ENCODE measurements around the gene WNT4. TPM values are rescaled to one million over a fixed set of nuclear protein-coding genes. Genes with fewer than 3 reads are reported as not detected.

WNT4 gene
- total RNA-seq, 2 experiments from 2014 or later, result not detected

DNA sequence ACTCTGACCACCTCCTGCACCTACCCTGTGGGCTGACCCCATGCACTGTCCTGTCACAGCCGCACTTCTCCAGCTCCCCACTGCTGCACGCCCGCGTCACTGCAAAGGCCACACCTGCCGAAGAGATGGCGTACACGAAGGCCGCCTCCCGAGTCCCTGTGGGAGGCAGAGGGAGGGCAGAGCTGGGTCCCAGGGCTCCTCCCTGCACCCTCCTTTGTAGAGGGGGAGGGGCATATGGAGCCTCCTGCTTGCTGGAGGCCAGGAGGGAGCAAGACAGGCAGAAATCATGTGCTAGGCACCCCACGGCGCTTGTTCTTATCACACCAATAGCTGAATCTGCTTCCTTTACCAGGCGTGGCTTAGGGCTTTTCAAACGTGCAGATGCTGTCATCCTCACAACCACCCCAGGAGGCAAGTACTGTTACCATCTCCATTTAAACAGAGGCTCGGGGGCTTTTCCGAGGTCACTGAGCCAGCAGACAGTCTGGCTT, 21.4 kb downstream of the WNT4 start:
- Histone ChIP-seq H3K9me3 (ENCODE audit: control insufficient read depth in 1 of 2, insufficient read depth in 1 of 2, low read length in 2 of 2) (no peaks in the 10 kb centered on the region), H3K36me3 (ENCODE audit: insufficient read depth, low read length) (peaks cover 32% of the 10 kb centered on the region), H3K4me1 (ENCODE audit: insufficient read depth, low read length) (no peaks in the 10 kb centered on the region), H3K4me3 (ENCODE audit: low read length) (no peak overlapping the region), H3K27me3 (ENCODE audit: control insufficient read depth in 1 of 2, insufficient read depth in 2 of 2, low read length in 2 of 2) (no peaks in the 10 kb centered on the region), H3K27ac (ENCODE audit: low read depth in 1 of 2, low read length in 2 of 2) (no peak overlapping the region)
- TF ChIP-seq, protein P1, sequence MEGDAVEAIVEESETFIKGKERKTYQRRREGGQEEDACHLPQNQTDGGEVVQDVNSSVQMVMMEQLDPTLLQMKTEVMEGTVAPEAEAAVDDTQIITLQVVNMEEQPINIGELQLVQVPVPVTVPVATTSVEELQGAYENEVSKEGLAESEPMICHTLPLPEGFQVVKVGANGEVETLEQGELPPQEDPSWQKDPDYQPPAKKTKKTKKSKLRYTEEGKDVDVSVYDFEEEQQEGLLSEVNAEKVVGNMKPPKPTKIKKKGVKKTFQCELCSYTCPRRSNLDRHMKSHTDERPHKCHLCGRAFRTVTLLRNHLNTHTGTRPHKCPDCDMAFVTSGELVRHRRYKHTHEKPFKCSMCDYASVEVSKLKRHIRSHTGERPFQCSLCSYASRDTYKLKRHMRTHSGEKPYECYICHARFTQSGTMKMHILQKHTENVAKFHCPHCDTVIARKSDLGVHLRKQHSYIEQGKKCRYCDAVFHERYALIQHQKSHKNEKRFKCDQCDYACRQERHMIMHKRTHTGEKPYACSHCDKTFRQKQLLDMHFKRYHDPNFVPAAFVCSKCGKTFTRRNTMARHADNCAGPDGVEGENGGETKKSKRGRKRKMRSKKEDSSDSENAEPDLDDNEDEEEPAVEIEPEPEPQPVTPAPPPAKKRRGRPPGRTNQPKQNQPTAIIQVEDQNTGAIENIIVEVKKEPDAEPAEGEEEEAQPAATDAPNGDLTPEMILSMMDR (IDR thresholded peaks at IDR 0.05), result no peak
- DNase-seq (no peak), ATAC-seq (ENCODE audit: poor library complexity) (no peak)
- no peaks in the 10 kb centered on the region for H3K27me3 Mint-ChIP-seq
- H3K36me3 Mint-ChIP-seq (ENCODE audit: low read depth), result peaks cover 17% of the 10 kb centered on the region
- H3K4me1 Mint-ChIP-seq (ENCODE audit: low read depth), result peaks cover 6% of the 10 kb centered on the region
- no peak overlapping the region for H3K27ac Mint-ChIP-seq
- no peak overlapping the region for H3K4me3 Mint-ChIP-seq
- no peaks in the 10 kb centered on the region for H3K9me3 Mint-ChIP-seq
- intact Hi-C loops (cut with DNase I, micrococcal nuclease), result no loop called here
- ChIA-PET CTCF (interaction anchor here (0.9 to 1.4 kb wide), 2 partner anchors 14 to 16 kb away, joined by 3 read pairs; no protein-coding TSS in a partner anchor), POLR2A (no interaction called here)

GRCh38 chr1:22120469-22120790, 22.5 kb downstream of the WNT4 start:
- Mint-ChIP-seq H3K9me3 (no peaks in the 10 kb centered on the region), H3K27me3 (no peaks in the 10 kb centered on the region), H3K4me1 (ENCODE audit: low read depth) (peaks cover 17% of the 10 kb centered on the region), H3K27ac (no peak overlapping the region), H3K4me3 (no peak overlapping the region), H3K36me3 (ENCODE audit: low read depth) (peaks cover 26% of the 10 kb centered on the region)
- Histone ChIP-seq H3K27ac (ENCODE audit: low read depth in 1 of 2, low read length in 2 of 2) (no peak overlapping the region), H3K4me3 (ENCODE audit: low read length) (no peak overlapping the region), H3K4me1 (ENCODE audit: insufficient read depth, low read length) (no peaks in the 10 kb centered on the region), H3K36me3 (ENCODE audit: insufficient read depth, low read length) (peaks cover 34% of the 10 kb centered on the region), H3K27me3 (ENCODE audit: control insufficient read depth in 1 of 2, insufficient read depth in 2 of 2, low read length in 2 of 2) (no peaks in the 10 kb centered on the region), H3K9me3 (ENCODE audit: control insufficient read depth in 1 of 2, insufficient read depth in 1 of 2, low read length in 2 of 2) (no peaks in the 10 kb centered on the region)
- DNase-seq (no peak), ATAC-seq (ENCODE audit: poor library complexity) (no peak)
- TF ChIP-seq, protein P1 (IDR thresholded peaks at IDR 0.05), result no peak
- intact Hi-C loops (cut with DNase I, micrococcal nuclease), result no loop called here
- POLR2A ChIA-PET, result no interaction called here
- CTCF ChIA-PET, result no interaction called here

- TF ChIP-seq, protein P1 (IDR thresholded peaks at IDR 0.05), result no peak
- H3K4me1 Mint-ChIP-seq (ENCODE audit: low read depth), result peaks cover 21% of the 10 kb centered on the region
- peaks cover 32% of the 10 kb centered on the region for H3K36me3 Mint-ChIP-seq (ENCODE audit: low read depth)
Measured at GRCh38 chr1:22119626-22120468, 23.1 kb downstream of the WNT4 start.

More at GRCh38 chr1:22119626-22120468, 23.1 kb downstream of the WNT4 start:
- H3K4me3 ChIP-seq (ENCODE audit: low read length), result no peak overlapping the region
- Mint-ChIP-seq H3K27ac (no peak overlapping the region), H3K9me3 (no peaks in the 10 kb centered on the region), H3K27me3 (no peaks in the 10 kb centered on the region), H3K4me3 (no peak overlapping the region)
- intact Hi-C loops (cut with DNase I, micrococcal nuclease), result no loop called here
- ChIA-PET CTCF (no interaction called here), POLR2A (no interaction called here)
- H3K27me3 ChIP-seq (ENCODE audit: control insufficient read depth in 1 of 2, insufficient read depth in 2 of 2, low read length in 2 of 2), result no peaks in the 10 kb centered on the region
- no peaks in the 10 kb centered on the region for H3K9me3 ChIP-seq (ENCODE audit: control insufficient read depth in 1 of 2, insufficient read depth in 1 of 2, low read length in 2 of 2)
- ATAC-seq (ENCODE audit: poor library complexity) (no peak), DNase-seq (no peak)
- peaks cover 37% of the 10 kb centered on the region for H3K36me3 ChIP-seq (ENCODE audit: insufficient read depth, low read length)
- no peaks in the 10 kb centered on the region for H3K4me1 ChIP-seq (ENCODE audit: insufficient read depth, low read length)
- no peak overlapping the region for H3K27ac ChIP-seq (ENCODE audit: low read depth in 1 of 2, low read length in 2 of 2)

Data from CD4-positive, alpha-beta T cell (primary cell).